IPS-11a (cell line): ENCODE measurements around the gene RAB43.
"Not testable (repeated sequence)": the region's sequence is repeated elsewhere in the genome, so short reads cannot be mapped to it uniquely, and the experiment has no call there.

Experiments used
- H3K4me3 ChIP-seq: one replicate; pipeline ENCODE4 v1.5.1; 2013; ENCODE audit warnings: low read depth, low read length, control low read depth

Gene RAB43

GRCh38 chr3:129122412-129123011 is 908 bp upstream of the RAB43 start:
- H3K4me3 ChIP-seq = peak overlapping the region; percentile 63

DNA sequence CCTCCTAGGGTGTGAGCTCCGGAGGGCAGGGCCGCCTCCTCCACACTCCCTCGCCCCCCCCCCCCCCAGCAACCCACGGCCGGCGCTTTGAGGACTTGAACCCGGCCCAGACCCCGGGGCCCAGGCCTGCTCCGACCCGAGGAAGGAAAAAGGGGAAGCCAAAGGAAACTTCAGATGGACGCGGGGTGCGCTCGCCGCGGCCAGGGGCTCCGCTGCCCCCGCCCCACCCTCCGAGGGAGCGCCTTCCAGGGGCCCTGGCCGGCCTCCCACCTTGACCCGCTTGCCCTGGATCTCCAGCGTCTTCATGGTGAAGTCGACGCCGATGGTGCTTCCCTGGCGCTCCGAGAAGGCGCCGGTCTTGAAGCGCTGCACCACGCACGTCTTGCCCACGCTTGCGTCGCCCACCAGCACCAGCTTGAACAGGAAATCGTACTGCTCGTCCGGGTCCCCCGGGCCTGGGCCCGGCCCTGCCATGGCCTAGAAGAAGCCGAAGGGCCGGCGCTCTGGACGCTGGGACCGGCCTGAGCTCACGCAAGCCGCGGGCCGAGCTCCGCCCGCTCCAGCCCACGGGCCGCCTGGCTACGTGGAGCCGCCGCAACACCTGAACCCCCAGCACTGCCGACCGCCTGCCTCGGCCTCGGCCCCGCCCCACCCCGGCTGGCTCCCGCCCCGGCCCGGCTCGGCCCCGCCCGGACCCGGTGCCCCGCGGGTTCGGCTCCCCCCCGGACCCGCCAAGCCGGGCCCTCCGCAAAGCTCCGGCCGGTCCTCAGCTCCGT is 400 bp downstream of the RAB43 start:
- H3K4me3 ChIP-seq = peak overlapping the region; percentile 72

- H3K4me3 ChIP-seq = peak overlapping the region; percentile 72
Measured at GRCh38 chr3:129120254-129121004, 1.2 kb downstream of the RAB43 start.

- H3K4me3 ChIP-seq = peak overlapping the region; percentile 72
Measured at GRCh38 chr3:129119365-129120100, 2.1 kb downstream of the RAB43 start.

- no peak overlapping the region for H3K4me3 ChIP-seq
Measured at GRCh38 chr3:129118745-129119144, 2.9 kb downstream of the RAB43 start.

GRCh38 chr3:129117134-129117533 is 4.5 kb downstream of the RAB43 start:
- H3K4me3 ChIP-seq = no peak overlapping the region

GRCh38 chr3:129116482-129116946 is 5.1 kb downstream of the RAB43 start:
- H3K4me3 ChIP-seq = no peak overlapping the region

GRCh38 chr3:129114455-129114854 is 7.1 kb downstream of the RAB43 start:
- H3K4me3 ChIP-seq = no peak overlapping the region

DNA sequence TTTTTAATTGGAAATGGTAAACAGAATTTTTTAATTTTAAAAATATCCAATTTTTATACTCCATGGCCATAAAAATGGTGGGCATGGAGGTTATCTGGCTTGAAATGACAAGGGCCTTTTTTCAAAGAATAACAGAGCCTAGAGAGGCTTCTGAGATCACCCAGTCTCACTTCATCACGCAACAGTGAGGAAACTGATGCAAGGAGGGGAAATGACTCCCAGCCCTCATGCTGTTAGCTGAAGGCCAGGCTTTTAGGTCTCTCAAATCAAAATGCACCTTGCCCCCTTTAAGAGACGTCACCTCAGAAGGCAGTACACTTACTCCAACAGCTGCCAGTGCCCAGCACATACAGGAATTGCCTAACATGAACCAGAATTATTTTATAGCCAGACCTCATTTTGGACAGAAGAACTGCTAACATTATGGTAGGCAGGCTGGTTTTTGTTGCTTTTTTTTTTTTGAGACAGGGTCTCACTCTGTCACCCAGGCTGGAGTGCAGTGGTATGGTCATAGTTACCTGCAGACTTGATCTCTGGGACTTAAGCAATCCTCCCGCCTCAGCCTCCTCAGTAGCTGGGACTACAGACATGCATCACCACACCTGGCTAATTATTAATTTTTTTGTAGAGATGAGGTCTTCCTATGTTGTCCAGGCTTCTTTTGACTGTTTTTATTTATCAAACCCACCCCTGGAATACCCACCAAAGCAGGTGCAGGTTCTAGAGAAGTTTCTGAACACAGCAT is 9.1 kb downstream of the RAB43 start:
- no peak overlapping the region for H3K4me3 ChIP-seq

DNA sequence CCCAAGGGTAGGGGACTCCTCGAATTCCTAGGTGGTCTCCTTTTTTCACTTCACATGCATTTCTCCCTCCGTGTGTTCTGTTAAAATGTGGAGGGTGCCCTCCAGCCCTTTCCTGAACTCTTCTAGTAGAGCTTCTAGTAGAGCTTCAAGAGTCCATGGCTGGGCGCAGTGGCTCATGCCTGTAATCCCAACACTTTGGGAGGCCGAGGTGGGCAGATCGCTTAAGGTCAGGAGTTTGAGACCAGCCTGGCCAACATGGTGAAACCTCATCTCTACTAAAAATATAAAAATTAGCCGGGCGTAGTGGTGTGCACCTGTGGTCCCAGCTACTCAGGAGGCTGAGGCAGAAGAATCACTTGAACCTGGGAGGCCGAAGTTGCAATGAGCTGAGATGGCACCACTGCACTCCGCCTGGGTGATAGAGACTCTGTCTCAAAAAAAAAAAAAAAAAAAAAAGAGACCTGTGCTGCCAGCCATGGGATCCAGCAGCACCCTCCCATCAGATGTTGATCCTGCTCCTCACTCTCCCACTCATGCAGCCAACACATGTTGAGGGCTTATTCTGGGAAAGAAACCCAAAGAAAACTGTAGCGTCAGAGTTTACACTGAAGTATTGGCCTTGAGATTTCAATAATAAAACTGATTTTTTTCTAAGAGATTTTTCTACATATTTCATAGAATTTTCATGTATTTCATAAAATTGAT is 10.4 kb downstream of the RAB43 start:
- H3K4me3 ChIP-seq = not testable (repeated sequence)

GRCh38 chr3:129107793-129108192 is 13.8 kb downstream of the RAB43 start:
- H3K4me3 ChIP-seq = no peak overlapping the region

GRCh38 chr3:129106866-129107565 is 14.6 kb downstream of the RAB43 start:
- H3K4me3 ChIP-seq = no peak overlapping the region

DNA sequence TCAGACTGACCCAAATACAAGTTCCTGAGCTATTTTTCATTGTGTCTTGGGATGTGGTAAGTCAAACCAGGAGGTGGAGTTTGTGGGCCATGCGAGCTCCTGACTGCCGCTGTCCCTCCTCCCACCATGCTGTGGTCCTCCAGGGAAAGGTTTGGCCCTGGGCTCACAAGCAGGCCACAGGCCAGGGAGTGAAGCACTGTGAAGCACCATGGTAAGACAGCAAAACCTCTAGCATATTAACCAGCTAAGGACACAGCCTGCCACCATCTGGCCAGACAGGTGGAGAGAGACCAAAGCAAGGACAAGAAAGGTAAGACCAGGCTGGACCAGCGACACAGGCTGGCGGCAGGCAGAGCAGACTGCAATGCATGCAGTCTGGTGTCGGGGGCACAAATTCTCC is 15.3 kb downstream of the RAB43 start:
- H3K4me3 ChIP-seq = no peak overlapping the region

DNA sequence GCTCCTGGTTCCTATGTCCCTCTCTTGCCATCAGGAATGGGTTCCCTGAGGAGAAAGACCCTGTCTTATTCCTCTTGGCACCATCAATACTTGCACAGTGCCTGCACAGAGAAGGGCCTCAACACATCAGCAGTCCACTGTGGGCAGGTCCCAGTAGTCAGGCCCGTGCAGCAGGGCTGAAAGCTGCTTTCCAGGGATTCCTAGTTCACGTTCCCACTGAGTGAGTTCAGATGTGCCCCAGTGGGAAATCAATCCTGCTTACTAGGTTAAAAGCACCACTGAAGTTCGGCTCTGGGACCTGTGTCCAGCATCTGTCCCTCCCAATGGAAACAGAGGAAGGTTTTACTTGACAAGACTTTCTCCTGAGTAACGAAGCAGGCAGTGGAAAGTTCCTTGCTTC is 15.7 kb downstream of the RAB43 start:
- H3K4me3 ChIP-seq = no peak overlapping the region

DNA sequence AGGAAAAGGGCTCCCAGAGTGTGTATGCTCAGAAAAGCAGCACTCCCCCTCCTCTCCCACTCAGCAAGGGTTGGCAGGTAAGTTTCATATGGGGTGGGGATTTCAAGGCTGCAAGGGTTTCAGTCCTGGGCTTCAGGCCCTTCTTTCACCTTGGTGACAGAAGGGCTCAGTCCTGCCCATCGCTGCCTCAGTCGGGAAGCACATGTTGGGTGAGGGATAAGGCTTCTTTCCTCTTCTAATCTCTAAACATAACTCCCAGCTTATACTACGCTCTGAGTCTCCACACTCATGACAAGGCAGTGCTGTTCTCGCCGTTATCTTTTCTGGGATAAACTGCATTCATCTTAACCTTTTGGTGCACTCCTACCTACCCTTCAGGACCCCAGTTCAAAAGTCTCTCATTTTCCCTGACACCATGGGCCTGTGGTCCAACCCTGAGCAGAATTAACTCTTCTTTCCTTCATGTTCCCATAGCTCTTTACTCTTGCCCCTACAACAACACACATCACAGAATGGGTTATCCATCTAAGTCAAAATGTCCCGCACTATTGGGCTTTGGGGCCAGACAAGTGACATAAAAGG is 17.0 kb downstream of the RAB43 start:
- no peak overlapping the region for H3K4me3 ChIP-seq

- no peak overlapping the region for H3K4me3 ChIP-seq
Measured at GRCh38 chr3:129104051-129104450, 17.6 kb downstream of the RAB43 start.

GRCh38 chr3:129103296-129103695 is 18.3 kb downstream of the RAB43 start:
- no peak overlapping the region for H3K4me3 ChIP-seq

DNA sequence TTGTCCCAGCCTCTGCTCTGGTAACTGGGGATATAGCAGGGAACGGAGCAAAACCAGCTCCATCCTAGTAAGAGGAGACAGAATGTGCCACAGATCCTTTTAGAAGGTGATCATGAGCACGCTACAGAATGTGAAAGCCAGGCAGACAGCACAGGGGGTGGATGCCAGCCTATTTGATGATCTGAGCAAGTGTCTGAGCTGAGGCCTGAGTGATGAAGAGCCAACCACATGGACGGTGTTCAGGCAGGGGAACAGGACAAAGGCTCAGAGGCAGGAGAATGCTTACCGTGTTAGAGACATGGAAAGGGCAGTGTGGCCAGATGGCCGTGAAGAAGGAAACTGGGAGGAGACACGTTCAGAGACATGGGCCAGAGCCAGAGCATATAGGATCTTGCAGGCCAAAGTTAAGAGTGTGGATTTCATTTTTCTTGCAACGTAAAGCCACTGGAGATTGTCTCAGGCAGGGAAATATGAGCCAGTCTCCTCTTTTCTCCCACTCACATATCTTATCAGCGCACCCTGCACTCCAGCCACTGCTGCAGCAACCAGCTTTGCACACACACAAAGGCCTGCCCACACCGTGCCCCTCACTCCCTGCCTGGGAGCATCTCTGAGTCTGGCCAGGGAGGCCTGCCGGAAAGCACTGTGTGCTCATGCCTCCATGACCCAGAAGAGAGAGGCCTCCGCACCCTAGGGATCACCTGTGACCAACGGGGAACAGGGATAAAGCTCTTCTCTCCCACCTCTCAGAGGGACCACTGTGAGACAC is 20.1 kb downstream of the RAB43 start:
- no peak overlapping the region for H3K4me3 ChIP-seq
